HepG2 (cell line): ENCODE results near the gene TP53I3. TPM values are rescaled to one million over a fixed set of nuclear protein-coding genes. Genes with fewer than 3 reads are reported as not detected.

ENCODE experiments used
- ARNTL ChIP-seq: sonication (generic); formaldehyde crosslinking; IDR thresholded peaks from 2 replicates; pipeline ENCODE4 v1.4.0; 2020; ENCODE audit warnings: mild to moderate bottlenecking, missing genetic modification reagents
- FOSL2 ChIP-seq: sonication (generic); formaldehyde crosslinking; IDR thresholded peaks from 2 replicates; pipeline ENCODE4 v1.4.0; 2020; ENCODE audit warnings: missing genetic modification reagents
- FOXO1 ChIP-seq: sonication (generic); formaldehyde crosslinking; IDR thresholded peaks from 2 replicates; pipeline ENCODE4 v1.4.0; 2020; ENCODE audit warnings: missing genetic modification reagents
- NRL ChIP-seq: sonication (generic); formaldehyde crosslinking; IDR thresholded peaks from 2 replicates; pipeline ENCODE4 v1.5.0; 2020; ENCODE audit warnings: missing genetic modification reagents, mild to moderate bottlenecking, moderate library complexity, borderline replicate concordance
- SP140L ChIP-seq: sonication (generic); formaldehyde crosslinking; IDR thresholded peaks from 2 replicates; pipeline ENCODE4 v1.4.0; 2020; ENCODE audit warnings: missing genetic modification reagents, borderline replicate concordance
- SRSF1 ChIP-seq: fragments of 200-400 bp; formaldehyde crosslinking; optimal IDR thresholded peaks from 2 replicates; pipeline ENCODE3; 2017; ENCODE audit warnings: mild to moderate bottlenecking, low read depth, low read length, moderate library complexity
- ZFP37 ChIP-seq: sonication (generic); formaldehyde crosslinking; IDR thresholded peaks from 2 replicates; pipeline ENCODE4 v1.4.0; 2020; ENCODE audit warnings: missing genetic modification reagents, borderline replicate concordance
- ZFP90 ChIP-seq: sonication (generic); formaldehyde crosslinking; IDR thresholded peaks from 2 replicates; pipeline ENCODE4 v1.8.0; 2022; ENCODE audit warnings: missing genetic modification reagents, mild to moderate bottlenecking, inconsistent platforms, borderline replicate concordance
- ZNF12 ChIP-seq: sonication (generic); formaldehyde crosslinking; IDR thresholded peaks from 2 replicates; pipeline ENCODE4 v1.5.0; 2020; ENCODE audit warnings: missing genetic modification reagents
- ZNF207 ChIP-seq: fragments of 450-650 bp; IDR thresholded peaks from 2 replicates; pipeline ENCODE4 v1.6.1; 2016; ENCODE audit warnings: antibody characterized with exemption, borderline replicate concordance
- ZNF446 ChIP-seq: sonication (generic); formaldehyde crosslinking; IDR thresholded peaks from 2 replicates; pipeline ENCODE4 v1.5.0; 2020; ENCODE audit warnings: mild to moderate bottlenecking, missing genetic modification reagents
- polyA plus RNA-seq, 8 experiments: library from polyadenylated mRNA; depleted of rRNA in 3 of 8; stranded (reverse) in 7 of 8; unstranded in 1 of 8; fragments of >200 nt; fragmentation: Illumina TruSeq in 4 of 8; extraction: Trizol in 4 of 8; gene quantifications; 2 replicates each; pipeline versions ENCODE4 v1.2.1 to v1.2.3, GENCODE V29; 2011 to 2016; ENCODE audit warnings: low read depth in 4 of 8, missing spikeins in 1 of 8, mixed read lengths in 1 of 8; ENCODE audit not compliant: insufficient read depth in 1 of 8
- total RNA-seq, 5 experiments: library from RNA; depleted of rRNA; stranded (reverse); fragments of >200 nt; fragmentation: Illumina TruSeq; extraction: Trizol; gene quantifications; 2 replicates each; pipeline ENCODE4 v1.2.3, GENCODE V29; 2016; ENCODE audit warnings: low read depth in 1 of 5
- TF ChIP-seq, protein P1 (sequence below): sonication (generic); formaldehyde crosslinking; IDR thresholded peaks from 2 replicates; pipeline ENCODE4 v1.5.0; 2020; ENCODE audit warnings: mild to moderate bottlenecking, missing genetic modification reagents, borderline replicate concordance
- TF ChIP-seq, protein P2 (sequence below): sonication (generic); formaldehyde crosslinking; IDR thresholded peaks from 2 replicates; pipeline ENCODE4 v1.4.0; 2020; ENCODE audit warnings: mild to moderate bottlenecking, missing genetic modification reagents, borderline replicate concordance
- TF ChIP-seq, protein P3 (sequence below), 2 experiments: sonication (generic) in 1 of 2; formaldehyde crosslinking in 1 of 2; IDR thresholded peaks; 2 replicates each; pipeline versions ENCODE4 v1.4.0 to v1.6.1; 2016 to 2020; ENCODE audit warnings: borderline replicate concordance in 1 of 2, low read depth in 1 of 2, mild to moderate bottlenecking in 1 of 2, missing genetic modification reagents in 1 of 2

TP53I3 gene
- total and polyA plus RNA-seq, 2 of the 13 experiments (the other 11 are each of a cell fraction or from before 2014, with no cell fraction given) = 25.0 to 44.1 TPM

DNA sequence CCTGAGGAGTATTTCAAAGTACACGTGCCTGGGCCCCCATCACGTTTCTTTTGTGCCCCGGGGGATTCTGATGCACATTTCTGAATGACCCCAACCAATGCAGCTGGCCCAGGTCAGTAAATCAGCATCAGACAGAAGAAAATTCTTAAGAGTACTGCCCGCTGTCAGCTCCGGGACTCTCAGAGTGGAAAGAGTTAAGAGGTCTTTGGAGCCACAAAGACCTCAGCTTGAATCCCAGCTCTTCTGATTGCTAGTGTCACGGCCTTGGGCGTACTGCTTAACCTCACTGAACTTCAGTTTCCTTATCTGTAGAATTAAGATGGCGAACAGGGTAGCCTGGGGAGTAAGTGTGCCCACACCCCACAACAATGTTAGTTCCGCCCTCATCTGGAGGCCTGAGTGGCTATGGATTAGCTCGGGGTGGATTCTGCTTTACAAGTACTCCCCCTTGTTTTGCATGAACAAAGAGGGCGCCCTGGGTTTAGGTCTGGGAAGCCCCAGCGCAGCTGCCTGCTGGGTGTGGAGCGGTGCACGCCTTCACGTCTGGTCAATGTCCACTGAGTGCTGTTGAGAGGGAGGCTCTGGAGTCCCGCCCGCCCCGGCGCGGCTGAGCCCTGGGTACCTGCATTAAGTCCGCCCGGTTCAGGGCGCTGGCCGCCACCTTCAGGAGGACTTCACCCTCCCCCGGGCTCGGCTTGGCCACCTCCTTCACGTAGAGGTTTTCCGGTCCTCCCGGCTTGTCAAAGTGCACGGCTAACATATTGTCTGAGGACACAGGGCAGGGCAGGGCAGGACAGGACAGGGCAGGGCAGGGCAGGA lies 858 bp downstream of the TP53I3 start (continued):
- TF ChIP-seq, protein P1, sequence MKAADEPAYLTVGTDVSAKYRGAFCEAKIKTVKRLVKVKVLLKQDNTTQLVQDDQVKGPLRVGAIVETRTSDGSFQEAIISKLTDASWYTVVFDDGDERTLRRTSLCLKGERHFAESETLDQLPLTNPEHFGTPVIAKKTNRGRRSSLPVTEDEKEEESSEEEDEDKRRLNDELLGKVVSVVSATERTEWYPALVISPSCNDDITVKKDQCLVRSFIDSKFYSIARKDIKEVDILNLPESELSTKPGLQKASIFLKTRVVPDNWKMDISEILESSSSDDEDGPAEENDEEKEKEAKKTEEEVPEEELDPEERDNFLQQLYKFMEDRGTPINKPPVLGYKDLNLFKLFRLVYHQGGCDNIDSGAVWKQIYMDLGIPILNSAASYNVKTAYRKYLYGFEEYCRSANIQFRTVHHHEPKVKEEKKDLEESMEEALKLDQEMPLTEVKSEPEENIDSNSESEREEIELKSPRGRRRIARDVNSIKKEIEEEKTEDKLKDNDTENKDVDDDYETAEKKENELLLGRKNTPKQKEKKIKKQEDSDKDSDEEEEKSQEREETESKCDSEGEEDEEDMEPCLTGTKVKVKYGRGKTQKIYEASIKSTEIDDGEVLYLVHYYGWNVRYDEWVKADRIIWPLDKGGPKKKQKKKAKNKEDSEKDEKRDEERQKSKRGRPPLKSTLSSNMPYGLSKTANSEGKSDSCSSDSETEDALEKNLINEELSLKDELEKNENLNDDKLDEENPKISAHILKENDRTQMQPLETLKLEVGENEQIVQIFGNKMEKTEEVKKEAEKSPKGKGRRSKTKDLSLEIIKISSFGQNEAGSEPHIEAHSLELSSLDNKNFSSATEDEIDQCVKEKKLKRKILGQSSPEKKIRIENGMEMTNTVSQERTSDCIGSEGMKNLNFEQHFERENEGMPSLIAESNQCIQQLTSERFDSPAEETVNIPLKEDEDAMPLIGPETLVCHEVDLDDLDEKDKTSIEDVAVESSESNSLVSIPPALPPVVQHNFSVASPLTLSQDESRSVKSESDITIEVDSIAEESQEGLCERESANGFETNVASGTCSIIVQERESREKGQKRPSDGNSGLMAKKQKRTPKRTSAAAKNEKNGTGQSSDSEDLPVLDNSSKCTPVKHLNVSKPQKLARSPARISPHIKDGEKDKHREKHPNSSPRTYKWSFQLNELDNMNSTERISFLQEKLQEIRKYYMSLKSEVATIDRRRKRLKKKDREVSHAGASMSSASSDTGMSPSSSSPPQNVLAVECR (CRISPR knock-in tag) = no peak; the same call in 1 of the 2 replicates
- TF ChIP-seq ZNF446 (CRISPR knock-in tag) (peak; percentile 87; the same call in 1 of the 2 replicates), ARNTL (CRISPR knock-in tag) (no peak), ZNF12 (CRISPR knock-in tag) (peak; percentile 44; the same call in 1 of the 2 replicates), SP140L (CRISPR knock-in tag) (no peak), NRL (CRISPR knock-in tag) (0 out of 2 replicates have a peak, but pooled peaks have one; percentile 1), FOXO1 (peak; percentile 57), ZFP37 (peak; percentile 35; the same call in 1 of the 2 replicates), SRSF1 (peak; percentile 74), FOSL2 (CRISPR knock-in tag) (no peak), ZFP90 (CRISPR knock-in tag) (no peak; the same call in 1 of the 2 replicates), ZNF207 (no peak)
- TF ChIP-seq, protein P2, sequence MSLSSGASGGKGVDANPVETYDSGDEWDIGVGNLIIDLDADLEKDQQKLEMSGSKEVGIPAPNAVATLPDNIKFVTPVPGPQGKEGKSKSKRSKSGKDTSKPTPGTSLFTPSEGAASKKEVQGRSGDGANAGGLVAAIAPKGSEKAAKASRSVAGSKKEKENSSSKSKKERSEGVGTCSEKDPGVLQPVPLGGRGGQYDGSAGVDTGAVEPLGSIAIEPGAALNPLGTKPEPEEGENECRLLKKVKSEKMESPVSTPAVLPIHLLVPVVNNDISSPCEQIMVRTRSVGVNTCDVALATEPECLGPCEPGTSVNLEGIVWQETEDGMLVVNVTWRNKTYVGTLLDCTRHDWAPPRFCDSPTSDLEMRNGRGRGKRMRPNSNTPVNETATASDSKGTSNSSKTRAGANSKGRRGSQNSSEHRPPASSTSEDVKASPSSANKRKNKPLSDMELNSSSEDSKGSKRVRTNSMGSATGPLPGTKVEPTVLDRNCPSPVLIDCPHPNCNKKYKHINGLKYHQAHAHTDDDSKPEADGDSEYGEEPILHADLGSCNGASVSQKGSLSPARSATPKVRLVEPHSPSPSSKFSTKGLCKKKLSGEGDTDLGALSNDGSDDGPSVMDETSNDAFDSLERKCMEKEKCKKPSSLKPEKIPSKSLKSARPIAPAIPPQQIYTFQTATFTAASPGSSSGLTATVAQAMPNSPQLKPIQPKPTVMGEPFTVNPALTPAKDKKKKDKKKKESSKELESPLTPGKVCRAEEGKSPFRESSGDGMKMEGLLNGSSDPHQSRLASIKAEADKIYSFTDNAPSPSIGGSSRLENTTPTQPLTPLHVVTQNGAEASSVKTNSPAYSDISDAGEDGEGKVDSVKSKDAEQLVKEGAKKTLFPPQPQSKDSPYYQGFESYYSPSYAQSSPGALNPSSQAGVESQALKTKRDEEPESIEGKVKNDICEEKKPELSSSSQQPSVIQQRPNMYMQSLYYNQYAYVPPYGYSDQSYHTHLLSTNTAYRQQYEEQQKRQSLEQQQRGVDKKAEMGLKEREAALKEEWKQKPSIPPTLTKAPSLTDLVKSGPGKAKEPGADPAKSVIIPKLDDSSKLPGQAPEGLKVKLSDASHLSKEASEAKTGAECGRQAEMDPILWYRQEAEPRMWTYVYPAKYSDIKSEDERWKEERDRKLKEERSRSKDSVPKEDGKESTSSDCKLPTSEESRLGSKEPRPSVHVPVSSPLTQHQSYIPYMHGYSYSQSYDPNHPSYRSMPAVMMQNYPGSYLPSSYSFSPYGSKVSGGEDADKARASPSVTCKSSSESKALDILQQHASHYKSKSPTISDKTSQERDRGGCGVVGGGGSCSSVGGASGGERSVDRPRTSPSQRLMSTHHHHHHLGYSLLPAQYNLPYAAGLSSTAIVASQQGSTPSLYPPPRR (CRISPR knock-in tag) = peak; percentile 79
- TF ChIP-seq, protein P3, sequence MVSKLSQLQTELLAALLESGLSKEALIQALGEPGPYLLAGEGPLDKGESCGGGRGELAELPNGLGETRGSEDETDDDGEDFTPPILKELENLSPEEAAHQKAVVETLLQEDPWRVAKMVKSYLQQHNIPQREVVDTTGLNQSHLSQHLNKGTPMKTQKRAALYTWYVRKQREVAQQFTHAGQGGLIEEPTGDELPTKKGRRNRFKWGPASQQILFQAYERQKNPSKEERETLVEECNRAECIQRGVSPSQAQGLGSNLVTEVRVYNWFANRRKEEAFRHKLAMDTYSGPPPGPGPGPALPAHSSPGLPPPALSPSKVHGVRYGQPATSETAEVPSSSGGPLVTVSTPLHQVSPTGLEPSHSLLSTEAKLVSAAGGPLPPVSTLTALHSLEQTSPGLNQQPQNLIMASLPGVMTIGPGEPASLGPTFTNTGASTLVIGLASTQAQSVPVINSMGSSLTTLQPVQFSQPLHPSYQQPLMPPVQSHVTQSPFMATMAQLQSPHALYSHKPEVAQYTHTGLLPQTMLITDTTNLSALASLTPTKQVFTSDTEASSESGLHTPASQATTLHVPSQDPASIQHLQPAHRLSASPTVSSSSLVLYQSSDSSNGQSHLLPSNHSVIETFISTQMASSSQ (IDR thresholded peaks at IDR 0.05; ENCODE audit: low read depth) = no peak; the same call in 1 of the 2 replicates
- TF ChIP-seq, protein P3 (CRISPR knock-in tag; IDR thresholded peaks at IDR 0.05; ENCODE audit: borderline replicate concordance) = no peak; the same call in 1 of the 2 replicates
